Ovary (tissue), 9 donors: ENCODE measurements around the gene TBX18. TPM values are rescaled to one million over a fixed set of nuclear protein-coding genes. Genes with fewer than 3 reads are reported as not detected.

ENCODE experiments used
- DNase-seq, 5 donors: peaks; one replicate each; pipeline ENCODE4 v3.0.0-alpha.2; 2019 to 2020
- H3K27ac ChIP-seq, 2 donors: fragments of 200-600 bp; one replicate each; pipeline versions ENCODE4 v1.5.1 to v1.8.0; 2019 to 2022
- H3K27me3 ChIP-seq: fragments of 200-600 bp; one replicate; pipeline ENCODE4 v1.8.0; 2022
- H3K36me3 ChIP-seq: fragments of 200-600 bp; sonication (generic); one replicate; pipeline ENCODE4 v1.5.1; 2019
- H3K4me1 ChIP-seq: one replicate; pipeline ENCODE4 v1.8.1; 2013; ENCODE audit warnings: mild to moderate bottlenecking, moderate library complexity; ENCODE audit not compliant: insufficient read depth
- H3K4me3 ChIP-seq: fragments of 200-600 bp; sonication (generic); one replicate; pipeline ENCODE4 v1.5.1; 2017
- H3K9me3 ChIP-seq, 2 donors: fragments of 200-600 bp in 1 of 2; sonication (generic) in 1 of 2; one replicate each; pipeline versions ENCODE4 v1.5.1 to v1.8.1; 2013 to 2019; ENCODE audit warnings: mild to moderate bottlenecking in 1 of 2, moderate library complexity in 1 of 2
- CTCF ChIP-seq, 3 donors: fragments of 450-650 bp in 2 of 3; fragments of 200-600 bp in 1 of 3; IDR thresholded peaks; one replicate each; pipeline versions ENCODE4 v1.5.1 to v1.8.0; 2016 to 2022; ENCODE audit warnings: antibody characterized with exemption in 3 of 3, mild to moderate bottlenecking in 1 of 3
- EP300 ChIP-seq: sonication (generic); formaldehyde crosslinking; IDR thresholded peaks from one replicate; pipeline ENCODE4 v1.6.1; 2017; ENCODE audit warnings: antibody characterized with exemption
- POLR2A ChIP-seq: fragments of 450-650 bp; IDR thresholded peaks from one replicate; pipeline ENCODE4 v1.6.1; 2017; ENCODE audit warnings: antibody characterized with exemption, mild to moderate bottlenecking, moderate library complexity
- WGBS, 3 donors: extraction: QIAGEN DNeasy Blood & Tissue Kit in 1 of 3; methylation state at CpG; one replicate each; pipeline versions ENCODE4 v1.1.5 to v1.1.7; 2013 to 2017; 5-methylcytosine and 5-hydroxymethylcytosine counted together
- intact Hi-C, 4 donors: fragments of 100-400 bp; cut with DNase I; formaldehyde crosslinking; loops; one replicate each; pipeline versions ENCODE4 v1.11.0 to v1.15.1; 2022 to 2023
- polyA plus RNA-seq, 2 donors: library from polyadenylated mRNA; stranded (reverse); fragments of 200-250 nt in 1 of 2; fragments of 350-450 nt in 1 of 2; fragmentation: Illumina TruSeq in 1 of 2; extraction: RNeasy Lipid Tissue Mini Kit (QIAGEN cat#74804) in 1 of 2; gene quantifications; one replicate each; pipeline ENCODE4 v1.2.3, GENCODE V29; 2013 to 2014
- total RNA-seq, 7 donors: library from RNA; depleted of rRNA in 2 of 7; stranded (reverse); fragments of >200 nt in 2 of 7; fragmentation: NEBNext Ultra II Directional in 3 of 7; extraction: Animal tissue kit (Norgen Biotek cat#: 25700) in 3 of 7; gene quantifications; one replicate each; pipeline versions ENCODE4 v1.1.0 to v1.2.4, GENCODE V29; 2016 to 2023
- donor health status: DM: no; HTN: no; CAD: no; lungs with moderate emphysema.
- donor health status: DM: no; HTN: no; CAD: no.
- donor health status: Bipolar disorder and iron deficiency.
- donor health status: DM: yes; HTN: yes; CAD: no.
- donor health status: DM: no; HTN: no; CAD: no.
- donor health status: DM: yes; HTN: yes; CAD: no.

The TBX18 gene
- total and polyA plus RNA-seq, 9 donors: 1.3 to 13.3 (median 5.4) TPM

GRCh38 chr6:84769306-84769705, 4.9 kb upstream of the TBX18 start:
- Histone ChIP-seq H3K4me3 (no peak overlapping the region), H3K36me3 (no peaks in the 10 kb centered on the region), H3K9me3 (no peaks in the 10 kb centered on the region), H3K27me3 (peaks cover 5% of the 10 kb centered on the region), H3K4me1 (peaks cover 2% of the 10 kb centered on the region), H3K27ac (no peak overlapping the region)
- no peak for DNase-seq
- WGBS, 3 donors: 26 to 38% (median 33%) methylated on average over 5 of the region's 5 CpGs
- TF ChIP-seq POLR2A (no peak), CTCF (IDR thresholded peaks at IDR 0.05) (no peak), EP300 (no peak)
- intact Hi-C loops: no loop called here

- TF ChIP-seq EP300: no peak
- Histone ChIP-seq H3K4me3 (no peak overlapping the region), H3K27ac (no peak overlapping the region), H3K9me3 (no peaks in the 10 kb centered on the region), H3K4me1 (no peaks in the 10 kb centered on the region), H3K27me3 (peaks cover 5% of the 10 kb centered on the region), H3K36me3 (no peaks in the 10 kb centered on the region)
- WGBS, 3 donors: 9 to 15% (median 10%) methylated on average over 31 of the region's 31 CpGs
- no peak for DNase-seq
- intact Hi-C loops: no loop called here
Observed at GRCh38 chr6:84768442-84769174, 4.2 kb upstream of the TBX18 start.

DNA sequence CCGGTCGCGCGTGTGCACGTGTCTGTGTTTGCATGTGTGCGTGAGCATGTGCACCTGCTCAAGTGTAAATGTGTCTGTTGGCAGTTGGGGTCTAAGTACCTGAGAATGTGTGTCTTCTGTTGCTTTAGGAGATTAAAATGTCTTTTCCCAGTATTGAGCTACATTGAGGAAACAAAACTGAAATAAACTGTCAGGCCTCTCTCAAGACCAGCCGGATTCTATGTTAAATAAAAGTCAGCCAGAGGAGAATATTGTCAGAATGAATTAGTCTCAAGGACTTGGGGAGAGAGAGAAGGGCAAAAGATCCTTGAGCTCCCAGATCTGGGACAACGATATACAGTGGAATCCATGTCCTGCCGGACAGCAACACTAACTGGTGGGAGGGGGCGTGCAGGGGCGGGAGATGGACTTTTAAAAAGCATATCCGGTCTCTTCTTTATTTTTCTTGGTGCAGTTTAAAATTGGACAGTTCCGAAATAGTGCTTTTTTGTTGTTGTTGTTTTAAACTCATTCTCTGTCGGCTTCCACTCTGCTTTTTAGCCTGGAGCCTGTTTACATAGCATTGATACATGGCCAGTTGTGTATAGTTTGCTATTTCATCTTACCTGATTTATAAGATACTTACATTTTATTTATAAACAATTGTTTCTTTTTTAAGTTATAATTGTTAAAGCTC, 3.3 kb upstream of the TBX18 start:
- WGBS, 3 donors: 27 to 59% (median 47%) methylated on average over 14 of the region's 14 CpGs
- peaks cover 5% of the 10 kb centered on the region for H3K27me3 ChIP-seq

DNA sequence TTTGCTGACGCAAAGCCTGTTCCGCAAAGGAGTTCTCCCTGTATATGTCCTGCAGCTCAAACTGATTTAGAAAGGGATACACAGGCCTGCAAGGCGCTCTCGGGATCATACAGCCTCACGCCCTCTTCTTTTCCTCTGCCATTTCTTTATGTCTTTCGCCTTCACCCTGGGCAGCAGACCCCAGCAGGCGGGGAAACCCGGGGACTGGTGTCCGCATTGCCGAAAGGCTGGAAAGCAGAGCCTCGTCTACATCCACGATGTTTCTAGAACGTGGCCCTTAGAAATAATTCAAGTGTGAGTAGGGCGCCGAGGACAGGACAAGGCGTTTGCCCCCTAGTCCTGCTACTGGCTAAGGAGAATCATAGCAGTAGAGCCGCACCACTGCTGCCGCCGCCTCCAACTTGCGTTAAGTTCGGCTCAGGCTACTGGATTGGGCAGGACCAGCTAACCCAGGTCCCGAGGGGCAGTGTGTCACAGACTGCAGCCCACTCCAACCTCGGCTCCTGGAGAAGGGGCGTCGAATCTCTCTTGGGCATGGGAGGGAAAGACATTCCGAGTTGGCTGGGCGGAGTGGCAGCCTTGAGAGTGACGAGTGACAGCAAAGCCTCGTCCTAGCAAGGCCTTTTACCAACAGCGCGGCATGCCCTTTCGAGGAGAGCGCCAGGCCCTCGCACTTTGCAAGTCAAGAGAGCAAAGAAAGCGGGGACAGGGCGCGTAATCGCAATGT, 2.6 kb upstream of the TBX18 start:
- H3K27me3 ChIP-seq: peaks cover 3% of the 10 kb centered on the region
- TF ChIP-seq EP300 (no peak), POLR2A (no peak), CTCF (IDR thresholded peaks at IDR 0.05) (no peak)
- no peaks in the 10 kb centered on the region for H3K36me3 ChIP-seq
- no peak overlapping the region for H3K4me3 ChIP-seq
- DNase-seq: no peak
- intact Hi-C loops: no loop called here
- H3K9me3 ChIP-seq: no peaks in the 10 kb centered on the region
- H3K27ac ChIP-seq: no peak overlapping the region
- 39 to 67% (median 56%) methylated on average over 38 of the region's 38 CpGs for WGBS, 3 donors
- H3K4me1 ChIP-seq: no peaks in the 10 kb centered on the region

More for the DNA sequence above, 3.3 kb upstream of the TBX18 start:
- no peak for TF ChIP-seq EP300
- no peak for TF ChIP-seq CTCF (IDR thresholded peaks at IDR 0.05)
- TF ChIP-seq POLR2A: no peak
- no peak for DNase-seq
- Histone ChIP-seq H3K27ac (no peak overlapping the region), H3K4me1 (no peaks in the 10 kb centered on the region), H3K9me3 (no peaks in the 10 kb centered on the region), H3K4me3 (no peak overlapping the region), H3K36me3 (no peaks in the 10 kb centered on the region)
- intact Hi-C loops: no loop called here
